Uterus (tissue), 2 donors: ENCODE results near the gene KIAA1755.

Experiments used
- CTCF ChIP-seq, 4 experiments: fragments of 200-600 bp in 2 of 4; fragments of 450-650 bp in 2 of 4; sonication (generic) in 2 of 4; IDR thresholded peaks; one replicate each; pipeline ENCODE4 v1.5.1; 2016 to 2019; ENCODE audit warnings: antibody characterized with exemption in 4 of 4, mild to moderate bottlenecking in 2 of 4, moderate library complexity in 1 of 4
- POLR2A ChIP-seq, 2 donors: fragments of 450-650 bp; IDR thresholded peaks; one replicate each; pipeline ENCODE4 v1.6.1; 2016; ENCODE audit warnings: antibody characterized with exemption in 2 of 2, mild to moderate bottlenecking in 1 of 2, moderate library complexity in 1 of 2

- TF ChIP-seq CTCF (IDR thresholded peaks at IDR 0.05): no peak
- no peak for TF ChIP-seq POLR2A (IDR thresholded peaks at IDR 0.05)
These were observed 4.5 kb downstream of the KIAA1755 start for GRCh38 chr20:38256021-38256420.
